ENCODE results near the gene AEBP1. TPM values are rescaled to one million over a fixed set of nuclear protein-coding genes. Genes with fewer than 3 reads are reported as not detected.

Gene AEBP1
- total RNA-seq, 1 donor: 168 TPM

- no peak overlapping the region for H3K4me3 ChIP-seq (ENCODE audit: low read depth, low read length)
- no peak for TF ChIP-seq CTCF (IDR thresholded peaks at IDR 0.05; ENCODE audit: insufficient read depth, low read length)
- DNase-seq (ENCODE audit: low read depth): no peak
These were observed 44.7 kb upstream of the AEBP1 start for GRCh38 chr7:44059219-44060090.

GRCh38 chr7:44060091-44060947, 43.8 kb upstream of the AEBP1 start:
- H3K4me3 ChIP-seq (ENCODE audit: low read depth, low read length): no peak overlapping the region
- no peak for TF ChIP-seq CTCF (IDR thresholded peaks at IDR 0.05; ENCODE audit: insufficient read depth, low read length)
- no peak for DNase-seq (ENCODE audit: low read depth)

GRCh38 chr7:44060948-44061644, 43.0 kb upstream of the AEBP1 start:
- TF ChIP-seq CTCF (IDR thresholded peaks at IDR 0.05; ENCODE audit: insufficient read depth, low read length): no peak
- DNase-seq (ENCODE audit: low read depth): no peak
- H3K4me3 ChIP-seq (ENCODE audit: low read depth, low read length): no peak overlapping the region

- no peak for TF ChIP-seq CTCF (IDR thresholded peaks at IDR 0.05; ENCODE audit: insufficient read depth, low read length)
- DNase-seq (ENCODE audit: low read depth): no peak
- no peak overlapping the region for H3K4me3 ChIP-seq (ENCODE audit: low read depth, low read length)
These were observed 42.4 kb upstream of the AEBP1 start for GRCh38 chr7:44061645-44062179.

- DNase-seq (ENCODE audit: low read depth): no peak
- no peak for TF ChIP-seq CTCF (IDR thresholded peaks at IDR 0.05; ENCODE audit: insufficient read depth, low read length)
- no peak overlapping the region for H3K4me3 ChIP-seq (ENCODE audit: low read depth, low read length)
These were observed 41.8 kb upstream of the AEBP1 start for GRCh38 chr7:44062180-44062902.

GRCh38 chr7:44062903-44063295, 41.2 kb upstream of the AEBP1 start:
- H3K4me3 ChIP-seq (ENCODE audit: low read depth, low read length): no peak overlapping the region
- no peak for TF ChIP-seq CTCF (IDR thresholded peaks at IDR 0.05; ENCODE audit: insufficient read depth, low read length)
- DNase-seq (ENCODE audit: low read depth): no peak
